ENCODE results near the gene NUDT22.

Gene NUDT22

DNA sequence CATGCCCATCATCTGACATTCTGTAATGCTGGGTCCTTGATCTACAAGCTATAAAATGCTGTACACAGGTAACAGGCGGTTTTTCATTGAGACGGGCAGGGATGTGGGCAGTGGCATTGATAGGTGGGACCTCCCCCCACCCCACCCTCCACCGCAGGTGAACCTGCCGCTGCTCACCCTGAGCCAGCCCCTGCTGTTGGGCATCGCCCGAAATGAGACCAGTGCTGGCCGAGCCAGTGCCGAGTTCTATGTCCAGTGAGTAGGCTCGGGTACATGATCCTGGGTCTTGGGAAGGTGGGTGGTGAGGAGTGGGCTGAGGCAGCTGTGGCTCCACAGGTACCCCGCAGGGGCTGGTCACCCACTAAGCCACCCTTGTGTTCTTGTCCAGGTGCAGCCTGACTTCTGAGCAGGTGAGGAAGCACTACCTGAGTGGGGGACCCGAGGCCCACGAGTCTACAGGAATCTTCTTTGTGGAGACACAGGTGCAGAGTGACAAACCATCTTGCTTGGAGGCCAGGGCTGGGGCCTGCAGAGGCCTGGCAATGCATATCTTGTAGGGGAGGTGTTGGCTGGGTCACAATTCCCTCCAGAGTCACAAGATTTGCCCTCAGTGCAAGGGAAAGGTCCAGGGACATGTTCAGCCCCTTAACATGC lies 3.1 kb downstream of the NUDT22 start:
- DNase-seq (ENCODE audit: low read depth), result no peak

GRCh38 chr11:64229744-64230170 lies 3.7 kb downstream of the NUDT22 start:
- DNase-seq (ENCODE audit: low read depth), result no peak

DNA sequence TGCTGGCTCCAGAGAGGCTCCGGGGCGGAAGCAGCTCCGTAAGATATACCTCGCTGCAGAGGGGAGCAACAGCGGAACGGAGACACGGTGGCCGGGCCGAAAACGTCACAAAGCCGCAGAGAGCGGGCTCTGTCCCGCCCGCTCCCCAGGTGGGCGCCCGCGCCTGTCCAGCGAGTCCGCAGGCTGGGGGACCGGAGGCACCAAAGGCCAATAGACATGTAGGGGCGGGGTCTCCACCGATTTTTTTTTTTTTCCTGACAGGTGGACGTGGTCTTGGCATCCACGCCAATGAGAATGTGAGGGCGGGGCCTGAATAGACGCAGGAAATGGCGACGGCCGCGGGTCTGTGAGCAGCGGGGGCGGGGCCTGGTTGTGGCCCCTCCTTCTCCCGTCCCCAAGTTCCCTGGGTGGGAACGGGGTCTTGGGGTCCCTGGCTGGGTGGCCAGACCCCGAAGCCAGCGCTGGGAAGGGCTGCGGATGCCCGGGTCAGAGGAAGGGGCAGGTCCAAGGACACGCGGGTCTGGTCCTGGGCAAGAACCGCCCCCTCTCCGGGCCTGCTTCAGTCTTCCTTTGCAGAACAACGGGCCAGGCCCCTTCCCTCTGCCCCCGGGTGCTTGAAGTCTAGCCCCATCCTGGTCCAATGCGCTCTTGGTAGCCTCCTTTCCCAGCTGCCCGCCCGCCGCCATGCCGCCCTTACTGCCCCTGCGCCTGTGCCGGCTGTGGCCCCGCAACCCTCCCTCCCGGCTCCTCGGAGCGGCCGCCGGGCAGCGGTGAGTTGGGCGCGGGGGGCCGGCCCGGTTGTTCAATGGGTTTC lies 4.3 kb downstream of the NUDT22 start, which contains the start of gene DNAJC4:
Gene DNAJC4 (plus strand): TSS at position 378 of the 814 bp plus-strand sequence. CDS start 307 bp downstream, at position 685.
- peak; percentile 81 for DNase-seq (ENCODE audit: low read depth)

GRCh38 chr11:64230985-64231365 lies 4.9 kb downstream of the NUDT22 start:
- DNase-seq (ENCODE audit: low read depth), result no peak

GRCh38 chr11:64231546-64231945 lies 5.5 kb downstream of the NUDT22 start:
- DNase-seq (ENCODE audit: low read depth), result no peak

DNA sequence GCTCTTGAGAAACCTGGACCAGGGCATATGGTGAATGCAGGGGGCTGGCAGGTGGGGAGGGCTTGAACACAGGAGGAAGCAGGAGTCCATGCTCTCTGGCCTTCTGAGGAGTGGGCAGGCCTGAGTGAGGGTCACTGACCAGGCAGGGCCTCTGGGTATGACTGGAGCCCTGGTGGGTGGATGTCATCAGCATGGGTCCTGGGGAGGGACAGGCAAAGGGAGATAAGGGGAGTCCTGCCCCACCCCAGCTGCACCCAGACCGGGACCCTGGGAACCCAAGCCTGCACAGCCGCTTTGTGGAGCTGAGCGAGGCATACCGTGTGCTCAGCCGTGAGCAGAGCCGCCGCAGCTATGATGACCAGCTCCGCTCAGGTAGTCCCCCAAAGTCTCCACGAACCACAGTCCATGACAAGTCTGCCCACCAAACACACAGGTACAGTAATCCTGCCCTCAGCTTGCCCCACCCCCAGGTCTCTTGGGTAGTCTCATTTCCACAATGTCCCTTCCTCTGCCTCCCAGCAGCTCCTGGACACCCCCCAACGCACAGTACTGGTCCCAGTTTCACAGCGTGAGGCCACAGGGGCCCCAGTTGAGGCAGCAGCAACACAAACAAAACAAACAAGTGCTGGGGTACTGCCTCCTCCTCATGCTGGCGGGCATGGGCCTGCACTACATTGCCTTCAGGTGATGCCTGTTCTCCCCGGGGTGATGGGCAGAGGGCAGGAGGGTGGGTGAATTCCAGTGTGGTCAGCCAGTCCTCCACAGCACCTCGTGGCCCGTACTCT lies 6.3 kb downstream of the NUDT22 start:
- DNase-seq (ENCODE audit: low read depth), result no peak

DNA sequence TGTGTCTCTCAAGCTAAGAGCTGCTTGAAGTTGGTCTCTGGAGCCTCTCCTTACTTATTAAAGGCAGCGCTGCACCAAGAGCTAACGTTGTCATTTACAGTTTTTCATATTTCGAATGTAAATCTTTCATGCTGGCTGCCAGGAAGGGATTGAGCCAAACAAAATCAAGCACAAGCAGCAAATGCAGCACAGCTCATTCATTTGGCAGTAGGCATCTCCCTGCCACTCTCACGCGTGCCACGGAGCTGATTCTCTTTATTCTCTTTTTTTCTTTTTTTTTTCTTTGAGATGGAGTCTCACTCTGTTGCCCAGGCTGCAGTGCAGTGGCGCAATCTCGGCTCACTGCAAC lies 6.9 kb downstream of the NUDT22 start:
- no peak for DNase-seq (ENCODE audit: low read depth)

DNA sequence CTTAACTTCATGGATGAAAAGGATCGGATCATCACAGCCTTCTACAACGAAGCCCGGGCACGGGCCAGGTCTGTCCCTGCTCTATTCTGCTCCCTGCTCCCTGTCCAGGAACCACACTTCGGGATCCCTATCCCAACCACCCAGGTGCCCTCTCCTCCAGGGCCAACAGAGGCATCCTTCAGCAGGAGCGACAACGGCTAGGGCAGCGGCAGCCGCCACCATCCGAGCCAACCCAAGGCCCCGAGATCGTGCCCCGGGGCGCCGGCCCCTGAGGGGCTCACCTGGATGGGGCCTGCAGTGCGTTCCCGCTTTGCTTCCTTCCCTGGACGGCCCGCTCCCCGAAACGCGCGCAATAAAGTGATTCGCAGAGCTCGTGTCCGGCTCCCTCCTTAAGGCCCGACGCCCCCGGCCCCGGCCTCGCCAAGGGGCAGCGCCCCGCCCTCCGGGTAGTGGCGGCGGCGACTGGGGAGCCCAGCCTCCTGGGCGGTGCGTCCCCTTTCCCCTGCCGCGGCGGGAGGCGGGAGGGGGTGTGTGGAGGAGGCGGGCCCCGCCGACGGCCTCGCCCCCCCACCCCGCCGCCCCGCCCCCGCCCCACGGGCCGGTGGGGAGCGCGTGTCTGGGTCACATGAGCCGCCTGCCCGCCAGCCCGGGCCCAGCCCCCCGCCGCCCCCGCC lies 8.0 kb downstream of the NUDT22 start, which contains the start of gene VEGFB:
Gene VEGFB (plus strand): TSS at position 672 of the 674 bp plus-strand sequence. CDS start 250 bp downstream, outside the sequence.
- DNase-seq (ENCODE audit: low read depth), result peak; percentile 60

- peak; percentile 31 for DNase-seq (ENCODE audit: low read depth)
These were observed 8.7 kb downstream of the NUDT22 start for GRCh38 chr11:64234647-64235379.

GRCh38 chr11:64235437-64236161 lies 9.5 kb downstream of the NUDT22 start:
- DNase-seq (ENCODE audit: low read depth), result no peak

GRCh38 chr11:64237484-64237951 lies 11.4 kb downstream of the NUDT22 start:
- DNase-seq (ENCODE audit: low read depth), result no peak

- DNase-seq (ENCODE audit: low read depth), result no peak
These were observed 12.0 kb downstream of the NUDT22 start for GRCh38 chr11:64238076-64238475.

- DNase-seq (ENCODE audit: low read depth), result no peak
These were observed 12.9 kb downstream of the NUDT22 start for GRCh38 chr11:64238999-64239398.

DNA sequence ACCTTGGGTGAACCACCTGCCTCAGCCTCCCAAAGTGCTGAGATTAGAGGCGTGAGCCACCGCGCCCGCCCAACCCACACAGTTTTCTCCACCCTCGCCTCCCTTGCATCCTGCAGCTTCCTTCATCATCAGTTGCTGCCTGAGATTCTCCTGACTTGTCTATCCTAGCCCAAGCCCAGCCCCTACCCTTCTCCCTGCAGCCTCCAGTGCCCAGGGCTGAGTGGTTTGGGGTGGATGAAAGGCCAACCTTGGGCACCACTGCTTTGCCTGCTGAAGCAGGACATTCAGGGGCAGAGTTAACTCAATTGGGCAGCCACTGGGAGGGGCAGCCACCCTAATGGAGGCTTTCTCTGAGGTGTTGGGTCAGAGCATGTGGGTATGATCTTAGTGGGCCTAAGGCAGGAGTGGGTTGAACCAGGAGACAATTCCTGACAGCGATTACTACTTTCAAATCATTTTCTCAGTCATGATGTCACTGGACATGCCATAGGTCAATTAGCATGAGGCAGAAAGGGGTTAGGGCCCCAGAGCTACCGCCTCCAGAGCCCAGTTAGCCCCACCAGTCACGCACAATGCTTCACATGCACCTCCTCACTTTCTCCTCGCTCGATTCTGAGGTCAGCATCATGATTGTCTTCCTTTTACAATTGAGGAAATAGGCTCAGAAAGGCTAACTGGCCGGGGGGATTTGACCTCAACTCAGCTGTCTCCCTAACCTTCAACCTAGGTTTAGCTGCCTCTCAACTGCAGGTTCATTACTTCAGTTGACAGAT lies 13.8 kb downstream of the NUDT22 start:
- no peak for DNase-seq (ENCODE audit: low read depth)

DNA sequence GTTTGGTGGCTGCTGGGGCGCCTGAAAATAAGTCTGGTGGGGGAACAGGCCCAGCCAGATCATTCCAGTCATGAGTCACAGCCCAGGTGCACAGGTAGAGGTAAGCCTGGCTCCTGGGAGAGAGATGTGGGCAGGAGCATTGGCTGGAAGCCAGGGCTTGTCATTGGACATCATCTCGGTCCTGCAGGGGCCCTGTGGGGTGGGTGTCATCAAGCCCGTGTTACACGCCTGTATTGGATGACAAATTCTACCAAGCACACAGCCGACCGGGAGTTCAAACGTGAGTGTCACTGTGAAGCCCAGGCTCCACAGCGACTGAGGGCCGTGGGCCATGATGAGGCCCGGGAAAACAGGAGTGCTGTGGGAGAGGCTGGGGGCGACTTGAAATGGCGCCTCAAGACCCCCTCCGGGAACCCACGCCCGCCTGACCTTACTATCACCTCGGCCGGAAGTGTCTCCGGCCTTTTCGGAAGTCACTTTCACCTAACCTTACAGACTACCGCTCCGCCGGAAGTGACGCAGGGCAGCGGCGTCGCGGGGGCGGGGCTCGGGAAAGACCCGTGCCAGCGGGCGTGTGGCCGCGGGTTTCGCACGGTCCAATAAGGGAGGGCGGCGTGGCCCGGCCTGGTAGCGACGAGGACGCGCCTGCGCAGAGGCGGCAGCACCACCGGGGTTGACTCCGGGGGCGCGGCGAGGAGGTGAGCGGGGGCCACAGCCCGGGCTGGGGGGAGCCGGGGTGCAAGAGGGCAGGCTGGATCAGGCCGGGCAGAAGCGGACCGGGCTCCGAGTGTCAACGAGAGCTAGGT lies 14.6 kb downstream of the NUDT22 start, which contains the start of gene FKBP2:
Gene FKBP2 (plus strand): TSS at position 661 of the 806 bp plus-strand sequence. CDS start 1,293 bp downstream, outside the sequence.
- peak; percentile 98 for DNase-seq (ENCODE audit: low read depth)

DNA sequence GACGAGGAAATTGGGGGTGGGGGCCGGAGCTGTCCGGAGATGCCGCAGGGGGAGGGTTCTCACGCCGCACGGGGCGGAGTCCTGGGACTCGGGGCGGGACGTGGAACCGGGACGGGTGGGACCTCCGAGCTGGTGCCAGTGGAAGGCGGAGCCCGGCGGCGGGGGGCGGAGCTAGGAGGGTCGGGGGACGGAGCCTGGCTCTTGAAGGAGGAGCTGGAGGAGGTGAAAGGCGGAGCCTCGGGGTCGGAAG lies 15.1 kb downstream of the NUDT22 start:
- DNase-seq (ENCODE audit: low read depth), result peak; percentile 99

DNA sequence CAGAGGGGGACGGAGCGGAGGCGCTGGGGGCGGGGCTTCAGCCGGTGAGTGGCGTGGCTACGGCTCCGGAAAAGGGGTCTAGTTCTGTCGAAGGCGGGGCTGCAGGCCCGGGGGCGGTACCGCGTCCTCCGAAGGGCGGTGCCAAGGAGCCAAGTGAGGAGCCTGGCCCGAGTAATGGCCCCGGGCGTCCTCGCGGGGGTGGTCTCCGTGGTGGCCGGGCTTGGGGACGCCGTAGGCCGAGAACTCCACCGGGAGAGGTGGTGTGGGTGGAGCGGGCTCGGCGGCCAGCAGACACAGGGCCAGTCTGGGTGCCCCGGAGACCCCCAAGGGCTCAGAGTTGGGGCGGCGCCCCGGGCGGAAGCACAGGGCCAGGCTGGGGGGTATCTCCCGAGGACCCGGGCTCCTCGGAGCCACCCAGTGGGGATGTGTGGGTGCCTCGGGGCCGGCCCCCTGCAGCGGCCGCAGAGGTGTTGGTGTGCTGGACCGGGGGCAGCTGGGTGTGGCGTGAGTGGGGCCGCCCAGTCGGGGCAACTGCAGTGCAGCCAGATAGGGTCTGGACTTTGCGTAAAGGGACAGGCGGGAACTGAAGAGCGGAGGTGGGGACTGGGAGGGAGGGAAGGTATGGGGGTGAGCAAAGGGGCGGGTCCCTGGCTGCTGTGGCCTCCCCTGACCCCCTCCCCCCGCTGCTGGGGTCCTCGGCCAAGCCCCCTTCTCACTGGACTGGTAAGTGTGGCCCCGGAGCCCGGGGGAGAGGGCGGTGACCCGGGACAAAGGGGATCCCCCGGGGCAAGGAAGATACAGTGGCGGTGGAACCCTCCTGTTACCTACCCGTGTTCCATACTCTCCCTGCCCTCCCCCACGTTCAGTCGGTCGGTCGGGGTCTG lies 15.7 kb downstream of the NUDT22 start:
- no peak for DNase-seq (ENCODE audit: low read depth)

Measured in activated gamma-delta T cell treated with anti-CD3 and anti-CD28 coated beads, Interleukin-2, amount 50 U/mL, for 16 hours (primary cell).